H1 (cell line): ENCODE data around the gene SPOCK2. TPM values are rescaled to one million over a fixed set of nuclear protein-coding genes. Genes with fewer than 3 reads are reported as not detected.

Experiments
- CTCF ChIA-PET: fragments of 300-600 bp; sonication (Branson Sonifier 250); formaldehyde crosslinking; loops from one replicate; lab custom pipeline; 2021; ENCODE audit not compliant: partially characterized antibody; lab: Charles Lee
- POLR2A ChIA-PET: fragments of 300-600 bp; sonication (Branson Sonifier 250); formaldehyde crosslinking; loops from one replicate; lab custom pipeline; 2021; ENCODE audit warnings: inconsistent platforms; ENCODE audit not compliant: partially characterized antibody; lab: Charles Lee
- DNase-seq, 2 experiments: peaks; one replicate each; pipeline versions ENCODE4 v3.0.0 to v3.0.0-alpha.2; 2010 to 2022; ENCODE audit warnings: low spot score in 2 of 2, low read depth in 1 of 2, mixed read lengths in 1 of 2
- FAIRE-seq: peaks from 2 replicates; lab custom pipeline; 2011; peaks lifted over from hg19 to GRCh38; lab: Jason Lieb, UNC
- H2AFZ ChIP-seq: 2 replicates; pipeline ENCODE4 v1.8.1; 2012; ENCODE audit warnings: low read length, inconsistent platforms
- H2AK5ac ChIP-seq: 2 replicates; pipeline ENCODE4 v1.6.1; 2013; ENCODE audit warnings: low read depth, low read length
- H2BK120ac ChIP-seq: replicated peaks from 2 replicates; pipeline ENCODE3; 2013; ENCODE audit warnings: low read depth, low read length, inconsistent platforms
- H2BK12ac ChIP-seq: 2 replicates; pipeline ENCODE4 v1.6.1; 2013; ENCODE audit warnings: low read depth, low read length
- H2BK15ac ChIP-seq: 2 replicates; pipeline ENCODE4 v1.6.1; 2013; ENCODE audit warnings: low read length
- H2BK20ac ChIP-seq: 2 replicates; pipeline ENCODE4 v1.6.1; 2013; ENCODE audit warnings: low read length
- H2BK5ac ChIP-seq: 2 replicates; pipeline ENCODE4 v1.6.1; 2013; ENCODE audit warnings: low read depth, low read length
- H3K14ac ChIP-seq: 2 replicates; pipeline ENCODE4 v1.6.1; 2013; ENCODE audit warnings: inconsistent platforms; ENCODE audit not compliant: insufficient read length
- H3K18ac ChIP-seq: 2 replicates; pipeline ENCODE4 v1.6.1; 2013; ENCODE audit warnings: low read length; ENCODE audit errors: extremely low read depth
- H3K23ac ChIP-seq: 2 replicates; pipeline ENCODE4 v1.6.1; 2013; ENCODE audit warnings: inconsistent platforms; ENCODE audit not compliant: insufficient read length
- H3K23me2 ChIP-seq: 2 replicates; pipeline ENCODE4 v1.6.1; 2013; ENCODE audit warnings: low read depth, low read length
- H3K27ac ChIP-seq: 2 replicates; pipeline ENCODE4 v1.6.1; 2011; ENCODE audit warnings: low read depth, low read length, inconsistent platforms
- H3K27me3 ChIP-seq, 4 experiments: replicated peaks in 1 of 4; 1 replicate in 1 of 4; 2 replicates in 3 of 4; pipeline versions ENCODE4 v1.6.1 to v1.8.1; 2011 to 2013; ENCODE audit warnings: low read length in 3 of 4, mild to moderate bottlenecking in 3 of 4, inconsistent platforms in 2 of 4, mixed read lengths in 2 of 4, moderate library complexity in 1 of 4; ENCODE audit not compliant: control insufficient read depth in 3 of 4, insufficient read depth in 3 of 4; ENCODE audit errors: extremely low read depth in 1 of 4
- H3K36me3 ChIP-seq, 4 experiments: 2 replicates each; pipeline versions ENCODE4 v1.6.1 to v1.8.1; 2011 to 2013; ENCODE audit warnings: mild to moderate bottlenecking in 4 of 4, low read length in 3 of 4, moderate library complexity in 2 of 4, control low read depth in 1 of 4, inconsistent platforms in 1 of 4; ENCODE audit not compliant: insufficient read depth in 4 of 4, control insufficient read depth in 2 of 4
- H3K4ac ChIP-seq: replicated peaks from 2 replicates; pipeline ENCODE3; 2013; ENCODE audit warnings: low read length, low read depth, mixed read lengths, inconsistent platforms; ENCODE audit not compliant: insufficient read length
- H3K4me1 ChIP-seq, 4 experiments: replicated peaks in 1 of 4; 1 replicate in 1 of 4; 2 replicates in 3 of 4; pipeline versions ENCODE4 v1.6.1 to v1.8.1; 2011 to 2013; ENCODE audit warnings: low read length in 3 of 4, inconsistent platforms in 2 of 4, mixed read lengths in 1 of 4; ENCODE audit not compliant: insufficient read depth in 4 of 4, control insufficient read depth in 3 of 4
- H3K4me2 ChIP-seq, 2 experiments: 2 replicates each; pipeline versions ENCODE4 v1.6.1 to v1.8.1; 2011 to 2013; ENCODE audit warnings: low read depth in 2 of 2, low read length in 2 of 2, control low read depth in 1 of 2, inconsistent platforms in 1 of 2, mild to moderate bottlenecking in 1 of 2; ENCODE audit not compliant: insufficient read depth in 1 of 2
- H3K4me3 ChIP-seq, 4 experiments: fragments of 200-600, 300-600 bp in 1 of 4; sonication (generic), shearing (Covaris generic), sonication (Bioruptor Twin) in 1 of 4; 2 replicates each; pipeline versions ENCODE4 v1.5.1 to v1.8.1; 2011 to 2016; ENCODE audit warnings: low read length in 4 of 4, low read depth in 3 of 4, control low read depth in 2 of 4, inconsistent platforms in 2 of 4, mild to moderate bottlenecking in 2 of 4, mixed read lengths in 1 of 4, moderate library complexity in 1 of 4; ENCODE audit not compliant: insufficient read depth in 2 of 4; ENCODE audit errors: extremely low read depth in 1 of 4
- H3K56ac ChIP-seq: replicated peaks from 2 replicates; pipeline ENCODE3; 2013; ENCODE audit warnings: low read depth, mild to moderate bottlenecking, mixed read lengths, low read length, inconsistent platforms; ENCODE audit not compliant: insufficient read length
- H3K79me1 ChIP-seq: 2 replicates; pipeline ENCODE4 v1.6.1; 2013; ENCODE audit warnings: low read depth, low read length, control low read depth
- H3K79me2 ChIP-seq, 2 experiments: 2 replicates each; pipeline versions ENCODE4 v1.6.1 to v1.8.1; 2012 to 2013; ENCODE audit warnings: low read length in 2 of 2, mild to moderate bottlenecking in 2 of 2, inconsistent platforms in 1 of 2; ENCODE audit not compliant: insufficient read depth in 2 of 2, control insufficient read depth in 1 of 2
- H3K9ac ChIP-seq, 4 experiments: replicated peaks in 1 of 4; 1 replicate in 1 of 4; 2 replicates in 3 of 4; pipeline versions ENCODE4 v1.6.1 to v1.8.1; 2011 to 2013; ENCODE audit warnings: low read depth in 3 of 4, low read length in 3 of 4, control low read depth in 2 of 4, mild to moderate bottlenecking in 2 of 4, moderate library complexity in 2 of 4, inconsistent platforms in 1 of 4; ENCODE audit errors: extremely low read depth in 1 of 4
- H3K9me3 ChIP-seq, 2 experiments: 2 replicates each; pipeline versions ENCODE4 v1.6.1 to v1.8.1; 2012 to 2013; ENCODE audit warnings: mild to moderate bottlenecking in 2 of 2, moderate library complexity in 2 of 2, control low read depth in 1 of 2, inconsistent platforms in 1 of 2, low read depth in 1 of 2, low read length in 1 of 2, mixed read lengths in 1 of 2; ENCODE audit not compliant: insufficient read depth in 2 of 2
- H4K20me1 ChIP-seq, 2 experiments: replicated peaks in 1 of 2; 2 replicates each; pipeline versions ENCODE3 to v1.8.1; 2011 to 2013; ENCODE audit warnings: inconsistent platforms in 2 of 2, low read length in 2 of 2, mild to moderate bottlenecking in 1 of 2; ENCODE audit not compliant: insufficient read depth in 2 of 2, control insufficient read depth in 1 of 2
- H4K5ac ChIP-seq: 2 replicates; pipeline ENCODE4 v1.6.1; 2013; ENCODE audit warnings: low read length, low read depth, mixed read lengths, inconsistent platforms; ENCODE audit not compliant: insufficient read length
- H4K8ac ChIP-seq: 2 replicates; pipeline ENCODE4 v1.8.0; 2013; ENCODE audit warnings: mild to moderate bottlenecking, moderate library complexity, low read length, inconsistent platforms; ENCODE audit not compliant: insufficient read depth; ENCODE audit errors: extremely low read depth
- H4K91ac ChIP-seq: replicated peaks from 2 replicates; pipeline ENCODE3; 2013; ENCODE audit warnings: low read length, mixed read lengths, inconsistent platforms; ENCODE audit not compliant: insufficient read length
- PHF8 ChIP-seq: fragments of 200-600 bp; sonication (generic); conservative IDR thresholded peaks from 2 replicates; pipeline ENCODE4 v1.7.1; 2012; ENCODE audit warnings: low read depth, mild to moderate bottlenecking, inconsistent platforms, low read length, moderate library complexity
- TEAD4 ChIP-seq: IDR thresholded peaks from 2 replicates; pipeline ENCODE4 v1.6.1; 2012; ENCODE audit warnings: low read depth, low read length, inconsistent platforms, mixed read lengths
- WGBS, 2 experiments: shearing (Covaris generic) in 1 of 2; methylation state at CpG; one replicate each; pipeline versions ENCODE4 v1.1.6 to v1.1.7; 2013 to 2015; ENCODE audit warnings: low lambda C conversion rate in 2 of 2, mixed read lengths in 2 of 2, inconsistent platforms in 1 of 2, low coverage in 1 of 2, missing lambda C conversion rate in 1 of 2; ENCODE audit not compliant: insufficient replicate concordance in 2 of 2, insufficient coverage in 1 of 2, insufficient read length in 1 of 2; ENCODE audit errors: extremely low coverage in 1 of 2, missing lambda C conversion rate in 1 of 2; 5-methylcytosine and 5-hydroxymethylcytosine counted together
- polyA plus RNA-seq, 7 experiments: library from polyadenylated mRNA; depleted of rRNA in 3 of 7; stranded (reverse) in 5 of 7; unstranded in 2 of 7; fragments of >200 nt in 5 of 7; fragments of 200-250 nt in 2 of 7; gene quantifications; 1 replicate in 5 of 7; 2 replicates in 1 of 7; 4 replicates in 1 of 7; pipeline versions ENCODE4 v1.2.1 to v1.2.3, GENCODE V29; 2011 to 2013; ENCODE audit warnings: missing spikeins in 2 of 7, mixed read lengths in 2 of 7
- total RNA-seq: library from RNA; stranded (reverse); fragmentation: NEBNext Ultra II Directional; extraction: Animal tissue kit (Norgen Biotek cat#: 25700); gene quantifications from 2 replicates; pipeline ENCODE4 v1.2.1, GENCODE V29; 2021

Gene SPOCK2
- total and polyA plus RNA-seq, 2 of the 8 experiments (the other 6 are each of a cell fraction or from before 2014, with no cell fraction given) = 1.5 to 1.9 TPM

GRCh38 chr10:72080042-72080975, 8.0 kb downstream of the SPOCK2 start:
- 86% methylated on average over 13 of the region's 14 CpGs; no CpG with 5 or more reads in 1 of the 2 experiments for WGBS, 2 experiments
- Histone ChIP-seq H4K91ac (no peak overlapping the region), H3K23me2 (no peaks in the 10 kb centered on the region), H3K9ac (no peak overlapping the region), H3K79me2 (no peaks in the 10 kb centered on the region), H2BK120ac (no peak overlapping the region), H4K5ac (no peak overlapping the region), H3K4me1 (peaks cover 0 to 10% (median 2%) of the 10 kb centered on the region in 4 experiments; a peak in 5 of 7 replicates), H2BK20ac (no peak overlapping the region; the same call in 1 of the 2 replicates), H3K27ac (no peak overlapping the region), H3K4ac (no peak overlapping the region), H3K9me3 (no peaks in the 10 kb centered on the region), H3K4me2 (no peak overlapping the region), H3K14ac (no peak overlapping the region), H3K36me3 (no peaks in the 10 kb centered on the region; a peak in 1 of 8 replicates), H3K27me3 (peaks cover 0 to 5% (median 4%) of the 10 kb centered on the region in 4 experiments; a peak in 6 of 7 replicates), H2AK5ac (peak overlapping the region; percentile 28; the same call in 1 of the 2 replicates), H3K4me3 (no peak overlapping the region), H2AFZ (no peak overlapping the region), H2BK5ac (no peak overlapping the region), H3K79me1 (no peaks in the 10 kb centered on the region), H4K8ac (no peak overlapping the region), H4K20me1 (no peaks in the 10 kb centered on the region), H2BK15ac (no peak overlapping the region), H2BK12ac (no peak overlapping the region), H3K56ac (no peak overlapping the region), H3K18ac (no peak overlapping the region), H3K23ac (no peak overlapping the region)
- peak; percentile 50; the same call in 1 of the 2 replicates for TF ChIP-seq TEAD4
- no peak for TF ChIP-seq PHF8
- DNase-seq (peak in 1 of 2 experiments; percentile 45), FAIRE-seq (no peak)
- ChIA-PET POLR2A (interaction anchor here (1.2 kb wide), 1 partner anchor 20 kb away, joined by 3 read pairs; no protein-coding TSS in a partner anchor), CTCF (interaction anchor here (1.2 to 2.4 kb wide), 8 partner anchors 9 to 123 kb away, joined by 3 to 15 read pairs (median 4); no protein-coding TSS in a partner anchor)
